ENCODE results near the gene ANKRA2. TPM values are rescaled to one million over a fixed set of nuclear protein-coding genes. Genes with fewer than 3 reads are reported as not detected.

The ANKRA2 gene
- total and polyA plus RNA-seq, 2 of the 8 experiments (the other 6 are each of a cell fraction or from before 2014, with no cell fraction given): 7.0 to 12.6 TPM

DNA sequence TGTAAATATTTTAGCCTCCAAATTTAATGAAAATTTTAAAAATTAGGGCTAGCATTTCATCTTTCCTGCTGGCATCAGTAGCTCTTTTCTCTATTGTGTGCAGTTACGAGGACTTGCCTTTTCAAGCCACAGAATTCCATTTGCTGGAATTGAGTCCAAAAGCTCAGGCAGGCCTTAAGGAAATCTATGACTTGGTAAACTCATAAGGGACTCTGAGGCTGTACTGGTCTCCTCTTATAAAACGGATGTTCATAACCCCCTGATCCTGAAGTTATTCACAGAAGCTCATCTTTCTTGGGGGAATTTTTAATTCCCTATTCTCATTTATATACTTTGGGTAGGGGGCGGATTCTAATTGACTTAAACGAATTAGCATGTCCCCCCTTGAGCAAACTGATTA lies 23.4 kb downstream of the ANKRA2 start:
- H4K20me1 ChIP-seq (replicated peaks in 1 of 2; ENCODE audit: control insufficient read depth in 1 of 2, insufficient read depth in 2 of 2, low read length in 2 of 2): no peaks in the 10 kb centered on the region
- H3K79me1 ChIP-seq (ENCODE audit: low read depth, low read length): no peaks in the 10 kb centered on the region
- no peak overlapping the region for H4K5ac ChIP-seq (ENCODE audit: insufficient read length, low read depth, low read length)
- H3K79me2 ChIP-seq (ENCODE audit: control insufficient read depth in 1 of 2, insufficient read depth in 2 of 2, low read length in 2 of 2): no peaks in the 10 kb centered on the region
- 86% methylated on average over 4 of the region's 4 CpGs; no CpG with 5 or more reads in 1 of the 2 experiments for WGBS, 2 experiments (ENCODE audit: extremely low coverage in 1 of 2, insufficient coverage in 1 of 2, insufficient read length in 1 of 2, insufficient replicate concordance in 2 of 2, low coverage in 1 of 2, low lambda C conversion rate in 2 of 2, missing lambda C conversion rate in 1 of 2)
- POLR2A ChIA-PET (ENCODE audit: partially characterized antibody): interaction anchor here (0.8 to 1.5 kb wide), 3 partner anchors 43 to 587 kb away, joined by 3 read pairs; partner anchors contain the start of gene BTF3
- DNase-seq (ENCODE audit: low read depth in 1 of 2, low spot score in 2 of 2) (no peak), FAIRE-seq (no peak)
- no peak overlapping the region for H4K91ac ChIP-seq (replicated peaks; ENCODE audit: insufficient read length, low read length)
- H3K14ac ChIP-seq (ENCODE audit: insufficient read length): no peak overlapping the region
- CTCF ChIA-PET (ENCODE audit: partially characterized antibody): interaction anchor here (0.6 to 1.2 kb wide), 5 partner anchors 12 to 238 kb away, joined by 3 to 4 read pairs (median 4); no protein-coding TSS in a partner anchor
- no peak overlapping the region for H3K23ac ChIP-seq (ENCODE audit: insufficient read length)
- H2BK5ac ChIP-seq (ENCODE audit: low read depth, low read length): no peak overlapping the region
- no peak overlapping the region for H2BK120ac ChIP-seq (replicated peaks; ENCODE audit: low read depth, low read length)
- H3K27me3 ChIP-seq (replicated peaks in 1 of 4; ENCODE audit: control insufficient read depth in 3 of 4, extremely low read depth in 1 of 4, insufficient read depth in 3 of 4, low read length in 3 of 4): no peaks in the 10 kb centered on the region
- H3K18ac ChIP-seq (ENCODE audit: extremely low read depth, low read length): no peak overlapping the region; the same call in 1 of the 2 replicates
- no peaks in the 10 kb centered on the region for H3K4me1 ChIP-seq (replicated peaks in 1 of 4; ENCODE audit: control insufficient read depth in 3 of 4, insufficient read depth in 4 of 4, low read length in 3 of 4)
- no peak overlapping the region for H2AFZ ChIP-seq (ENCODE audit: low read length)
- no peak overlapping the region for H2BK12ac ChIP-seq (ENCODE audit: low read depth, low read length)
- H3K9ac ChIP-seq (replicated peaks in 1 of 4; ENCODE audit: extremely low read depth in 1 of 4, low read depth in 3 of 4, low read length in 3 of 4): no peak overlapping the region
- no peaks in the 10 kb centered on the region for H3K9me3 ChIP-seq (ENCODE audit: insufficient read depth in 2 of 2, low read depth in 1 of 2, low read length in 1 of 2)
- no peak overlapping the region for H4K8ac ChIP-seq (ENCODE audit: extremely low read depth, insufficient read depth, low read length)
- H3K4ac ChIP-seq (replicated peaks; ENCODE audit: insufficient read length, low read depth, low read length): no peak overlapping the region
- no peak overlapping the region for H3K27ac ChIP-seq (ENCODE audit: low read depth, low read length)
- no peak overlapping the region for H3K56ac ChIP-seq (replicated peaks; ENCODE audit: insufficient read length, low read depth, low read length)
- no peaks in the 10 kb centered on the region for H3K36me3 ChIP-seq (ENCODE audit: control insufficient read depth in 2 of 4, insufficient read depth in 4 of 4, low read length in 3 of 4)
- H2BK15ac ChIP-seq (ENCODE audit: low read length): no peak overlapping the region
- no peak overlapping the region for H3K4me2 ChIP-seq (ENCODE audit: insufficient read depth in 1 of 2, low read depth in 2 of 2, low read length in 2 of 2)
- no peak overlapping the region for H2BK20ac ChIP-seq (ENCODE audit: low read length)
- H3K23me2 ChIP-seq (ENCODE audit: low read depth, low read length): peaks cover 1% of the 10 kb centered on the region; the same call in 1 of the 2 replicates
- H3K4me3 ChIP-seq (ENCODE audit: extremely low read depth in 1 of 4, insufficient read depth in 2 of 4, low read depth in 3 of 4, low read length in 4 of 4): no peak overlapping the region
- no peak overlapping the region for H2AK5ac ChIP-seq (ENCODE audit: low read depth, low read length)
- TF ChIP-seq PHF8 (conservative IDR thresholded peaks at IDR 0.05; ENCODE audit: low read depth, low read length) (no peak), GABPA (IDR thresholded peaks at IDR 0.05; ENCODE audit: borderline replicate concordance, insufficient read depth, low read length) (no peak), JUND (IDR thresholded peaks at IDR 0.05; ENCODE audit: low read length) (no peak), SAP30 (IDR thresholded peaks at IDR 0.05; ENCODE audit: insufficient read depth, insufficient replicate concordance, low read length) (no peak), SIRT6 (IDR thresholded peaks at IDR 0.05; ENCODE audit: low read length) (no peak), POLR2A (IDR thresholded peaks at IDR 0.05; ENCODE audit: control extremely low read depth in 1 of 2, low read depth in 2 of 2, low read length in 2 of 2) (no peak), BACH1 (IDR thresholded peaks at IDR 0.05; ENCODE audit: low read length) (no peak), EP300 (IDR thresholded peaks at IDR 0.05; ENCODE audit: borderline replicate concordance in 1 of 2, low read depth in 2 of 2, low read length in 2 of 2) (no peak), SUZ12 (IDR thresholded peaks at IDR 0.05; ENCODE audit: low read length) (no peak), SRF (IDR thresholded peaks at IDR 0.05; ENCODE audit: low read depth, low read length) (no peak), KDM1A (IDR thresholded peaks at IDR 0.05; ENCODE audit: borderline replicate concordance, low read length) (no peak), CBX8 (IDR thresholded peaks at IDR 0.05; ENCODE audit: borderline replicate concordance, low read depth, low read length) (no peak), CEBPB (IDR thresholded peaks at IDR 0.05; ENCODE audit: low read depth, low read length) (no peak)
- TF ChIP-seq, protein P1, sequence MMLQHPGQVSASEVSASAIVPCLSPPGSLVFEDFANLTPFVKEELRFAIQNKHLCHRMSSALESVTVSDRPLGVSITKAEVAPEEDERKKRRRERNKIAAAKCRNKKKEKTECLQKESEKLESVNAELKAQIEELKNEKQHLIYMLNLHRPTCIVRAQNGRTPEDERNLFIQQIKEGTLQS (IDR thresholded peaks at IDR 0.05; ENCODE audit: insufficient read depth, low read depth, low read length): no peak

All from H1 (cell line).